ENCODE results near the gene PCNX1. TPM values are rescaled to one million over a fixed set of nuclear protein-coding genes. Genes with fewer than 3 reads are reported as not detected.

The PCNX1 gene
- total RNA-seq, 1 donor from 2014 or later, result 68.8 TPM

- no peaks in the 10 kb centered on the region for H3K9me3 Mint-ChIP-seq (ENCODE audit: unreplicated experiment)
- H3K36me3 Mint-ChIP-seq (ENCODE audit: low read depth, unreplicated experiment), result peaks cover under 1% of the 10 kb centered on the region
- H3K27ac Mint-ChIP-seq (ENCODE audit: unreplicated experiment), result no peak overlapping the region
- no peak for DNase-seq (ENCODE audit: low spot score)
- H3K4me3 Mint-ChIP-seq (ENCODE audit: unreplicated experiment), result no peak overlapping the region
- TF ChIP-seq, protein P1, sequence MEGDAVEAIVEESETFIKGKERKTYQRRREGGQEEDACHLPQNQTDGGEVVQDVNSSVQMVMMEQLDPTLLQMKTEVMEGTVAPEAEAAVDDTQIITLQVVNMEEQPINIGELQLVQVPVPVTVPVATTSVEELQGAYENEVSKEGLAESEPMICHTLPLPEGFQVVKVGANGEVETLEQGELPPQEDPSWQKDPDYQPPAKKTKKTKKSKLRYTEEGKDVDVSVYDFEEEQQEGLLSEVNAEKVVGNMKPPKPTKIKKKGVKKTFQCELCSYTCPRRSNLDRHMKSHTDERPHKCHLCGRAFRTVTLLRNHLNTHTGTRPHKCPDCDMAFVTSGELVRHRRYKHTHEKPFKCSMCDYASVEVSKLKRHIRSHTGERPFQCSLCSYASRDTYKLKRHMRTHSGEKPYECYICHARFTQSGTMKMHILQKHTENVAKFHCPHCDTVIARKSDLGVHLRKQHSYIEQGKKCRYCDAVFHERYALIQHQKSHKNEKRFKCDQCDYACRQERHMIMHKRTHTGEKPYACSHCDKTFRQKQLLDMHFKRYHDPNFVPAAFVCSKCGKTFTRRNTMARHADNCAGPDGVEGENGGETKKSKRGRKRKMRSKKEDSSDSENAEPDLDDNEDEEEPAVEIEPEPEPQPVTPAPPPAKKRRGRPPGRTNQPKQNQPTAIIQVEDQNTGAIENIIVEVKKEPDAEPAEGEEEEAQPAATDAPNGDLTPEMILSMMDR (IDR thresholded peaks at IDR 0.05; ENCODE audit: unreplicated experiment), result no peak
- no peaks in the 10 kb centered on the region for H3K27me3 Mint-ChIP-seq (ENCODE audit: unreplicated experiment)
- peaks cover 7% of the 10 kb centered on the region for H3K4me1 Mint-ChIP-seq (ENCODE audit: unreplicated experiment)
Measured at GRCh38 chr14:70956511-70956910, 49.3 kb downstream of the PCNX1 start.

GRCh38 chr14:70957710-70958109 lies 50.5 kb downstream of the PCNX1 start:
- H3K4me1 Mint-ChIP-seq (ENCODE audit: unreplicated experiment), result peaks cover 10% of the 10 kb centered on the region
- H3K27ac Mint-ChIP-seq (ENCODE audit: unreplicated experiment), result no peak overlapping the region
- peaks cover 4% of the 10 kb centered on the region for H3K36me3 Mint-ChIP-seq (ENCODE audit: low read depth, unreplicated experiment)
- no peak for DNase-seq (ENCODE audit: low spot score)
- no peaks in the 10 kb centered on the region for H3K9me3 Mint-ChIP-seq (ENCODE audit: unreplicated experiment)
- TF ChIP-seq, protein P1 (IDR thresholded peaks at IDR 0.05; ENCODE audit: unreplicated experiment), result no peak
- no peaks in the 10 kb centered on the region for H3K27me3 Mint-ChIP-seq (ENCODE audit: unreplicated experiment)
- no peak overlapping the region for H3K4me3 Mint-ChIP-seq (ENCODE audit: unreplicated experiment)

DNA sequence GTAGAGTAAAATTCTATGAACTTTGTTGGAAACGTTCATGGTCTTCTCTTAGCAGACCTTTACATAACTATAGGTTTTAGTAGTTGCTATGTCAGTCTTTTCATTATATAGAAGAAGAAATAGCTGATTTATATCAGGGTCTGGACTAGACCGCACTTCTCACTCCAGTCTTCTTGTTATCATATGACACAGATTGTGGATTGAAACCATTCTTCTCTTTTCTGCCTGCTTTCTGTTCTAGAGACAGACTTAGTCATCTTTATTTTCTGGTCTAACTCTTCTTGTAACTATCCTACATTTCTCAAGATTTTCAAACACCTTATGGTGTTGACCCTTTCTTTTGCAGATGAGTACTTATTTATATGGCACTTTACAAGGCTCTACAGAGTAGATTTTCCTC lies 55.7 kb downstream of the PCNX1 start:
- H3K27ac Mint-ChIP-seq (ENCODE audit: unreplicated experiment), result no peak overlapping the region
- no peaks in the 10 kb centered on the region for H3K9me3 Mint-ChIP-seq (ENCODE audit: unreplicated experiment)
- H3K4me1 Mint-ChIP-seq (ENCODE audit: unreplicated experiment), result peaks cover 10% of the 10 kb centered on the region
- H3K4me3 Mint-ChIP-seq (ENCODE audit: unreplicated experiment), result no peak overlapping the region
- peaks cover 8% of the 10 kb centered on the region for H3K36me3 Mint-ChIP-seq (ENCODE audit: low read depth, unreplicated experiment)
- no peak for DNase-seq (ENCODE audit: low spot score)
- H3K27me3 Mint-ChIP-seq (ENCODE audit: unreplicated experiment), result peaks cover 2% of the 10 kb centered on the region
- TF ChIP-seq, protein P1 (IDR thresholded peaks at IDR 0.05; ENCODE audit: unreplicated experiment), result no peak

- Mint-ChIP-seq H3K27me3 (ENCODE audit: unreplicated experiment) (peaks cover 2% of the 10 kb centered on the region), H3K4me1 (ENCODE audit: unreplicated experiment) (peaks cover 10% of the 10 kb centered on the region), H3K4me3 (ENCODE audit: unreplicated experiment) (no peak overlapping the region), H3K27ac (ENCODE audit: unreplicated experiment) (no peak overlapping the region), H3K36me3 (ENCODE audit: low read depth, unreplicated experiment) (peaks cover 8% of the 10 kb centered on the region), H3K9me3 (ENCODE audit: unreplicated experiment) (no peaks in the 10 kb centered on the region)
- TF ChIP-seq, protein P1 (IDR thresholded peaks at IDR 0.05; ENCODE audit: unreplicated experiment), result no peak
- DNase-seq (ENCODE audit: low spot score), result no peak
Measured at GRCh38 chr14:70964492-70964891, 57.2 kb downstream of the PCNX1 start.

GRCh38 chr14:70971560-70971959 lies 64.3 kb downstream of the PCNX1 start:
- H3K27me3 Mint-ChIP-seq (ENCODE audit: unreplicated experiment), result no peaks in the 10 kb centered on the region
- DNase-seq (ENCODE audit: low spot score), result no peak

More at GRCh38 chr14:70971560-70971959, 64.3 kb downstream of the PCNX1 start:
- Mint-ChIP-seq H3K9me3 (ENCODE audit: unreplicated experiment) (no peaks in the 10 kb centered on the region), H3K4me3 (ENCODE audit: unreplicated experiment) (no peak overlapping the region), H3K4me1 (ENCODE audit: unreplicated experiment) (no peaks in the 10 kb centered on the region), H3K36me3 (ENCODE audit: low read depth, unreplicated experiment) (peaks cover 2% of the 10 kb centered on the region), H3K27ac (ENCODE audit: unreplicated experiment) (no peak overlapping the region)
- TF ChIP-seq, protein P1 (IDR thresholded peaks at IDR 0.05; ENCODE audit: unreplicated experiment), result no peak
